Tibial artery (tissue), 4 donors: ENCODE results near the gene PEX5L.

ENCODE experiments used
- DNase-seq, 2 donors: peaks; one replicate each; pipeline ENCODE4 v3.0.0-alpha.2; 2019
- H3K27ac ChIP-seq, 2 donors: fragments of 200-600 bp; sonication (generic) in 1 of 2; 1 replicate in 1 of 2; 2 replicates in 1 of 2; pipeline ENCODE4 v1.5.1; 2018 to 2019; ENCODE audit warnings: mild to moderate bottlenecking in 1 of 2
- H3K27me3 ChIP-seq, 2 donors: fragments of 200-600 bp; sonication (generic) in 1 of 2; one replicate each; pipeline versions ENCODE4 v1.5.1 to v1.6.0; 2016 to 2019
- H3K36me3 ChIP-seq, 3 donors: fragments of 200-600 bp; sonication (generic) in 2 of 3; one replicate each; pipeline ENCODE4 v1.5.1; 2016 to 2019; ENCODE audit warnings: mild to moderate bottlenecking in 2 of 3
- H3K4me1 ChIP-seq, 4 donors: fragments of 200-600 bp; sonication (generic) in 2 of 4; 1 replicate in 3 of 4; 2 replicates in 1 of 4; pipeline ENCODE4 v1.5.1; 2016 to 2019
- H3K4me3 ChIP-seq, 2 donors: fragments of 200-600 bp; sonication (generic) in 1 of 2; 1 replicate in 1 of 2; 2 replicates in 1 of 2; pipeline ENCODE4 v1.5.1; 2018 to 2019; ENCODE audit warnings: mild to moderate bottlenecking in 2 of 2
- H3K9me3 ChIP-seq, 3 donors: fragments of 200-600 bp; sonication (generic) in 1 of 3; one replicate each; pipeline ENCODE4 v1.5.1; 2016 to 2019
- CTCF ChIP-seq, 2 experiments: fragments of 200-600 bp in 1 of 2; fragments of 450-650 bp in 1 of 2; IDR thresholded peaks; one replicate each; pipeline ENCODE4 v1.5.1; 2017 to 2019; ENCODE audit warnings: antibody characterized with exemption in 2 of 2, mild to moderate bottlenecking in 1 of 2, moderate library complexity in 1 of 2
- intact Hi-C: fragments of 100-400 bp; cut with DNase I; formaldehyde crosslinking; loops from one replicate; pipeline ENCODE4 v1.15.0; 2023; ENCODE audit warnings: low total_unique reads

The PEX5L gene

GRCh38 chr3:179882292-179882691 lies 154.4 kb downstream of the PEX5L start:
- no peak for DNase-seq
- H3K4me1 ChIP-seq, result no peaks in the 10 kb centered on the region
- no peak overlapping the region for H3K4me3 ChIP-seq
- no peaks in the 10 kb centered on the region for H3K27me3 ChIP-seq
- no peaks in the 10 kb centered on the region for H3K9me3 ChIP-seq
- no peak overlapping the region for H3K27ac ChIP-seq
- H3K36me3 ChIP-seq, result no peaks in the 10 kb centered on the region
- intact Hi-C loops, result no loop called here
- TF ChIP-seq CTCF (IDR thresholded peaks at IDR 0.05), result no peak

DNA sequence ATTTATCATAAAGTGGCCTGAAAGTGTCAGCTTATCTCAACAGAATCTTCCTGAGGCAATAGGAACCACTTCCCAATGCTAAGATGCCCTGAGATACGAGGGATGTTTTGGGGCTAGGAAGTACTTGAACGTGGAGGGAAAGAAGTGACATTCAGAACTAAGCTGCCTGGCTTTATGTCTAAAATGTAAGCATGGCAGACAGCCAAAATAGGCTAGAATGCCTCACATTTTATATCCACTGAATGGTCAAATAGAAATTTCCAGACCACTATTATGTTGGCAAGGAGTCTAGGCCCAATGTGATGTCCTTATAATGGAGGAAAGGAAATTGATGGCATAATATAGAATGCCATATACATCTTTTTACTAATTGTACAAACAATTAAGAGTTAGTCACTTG lies 154.9 kb downstream of the PEX5L start:
- no peak for TF ChIP-seq CTCF (IDR thresholded peaks at IDR 0.05)
- no peak for DNase-seq
- H3K27me3 ChIP-seq, result no peaks in the 10 kb centered on the region

DNA sequence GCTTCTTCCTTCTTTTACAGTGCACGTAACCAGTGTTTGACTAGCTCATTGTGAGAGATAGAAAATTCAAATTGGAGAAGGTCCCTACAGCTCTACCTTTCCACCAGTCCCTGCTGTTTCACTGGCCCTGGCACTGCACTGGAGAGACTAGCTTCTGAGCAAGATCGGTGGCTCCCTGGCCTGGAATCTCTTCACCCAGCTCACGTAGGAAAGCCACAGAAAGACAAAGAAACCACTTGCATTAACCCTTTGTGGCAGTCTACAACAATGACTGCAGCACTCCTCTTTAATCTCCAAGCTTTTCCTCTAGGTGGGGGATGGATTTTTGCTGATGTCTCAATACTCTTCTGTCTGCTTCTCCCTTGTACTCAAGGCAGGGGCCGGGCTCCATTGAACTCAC lies 155.9 kb downstream of the PEX5L start:
- Histone ChIP-seq H3K4me3 (no peak overlapping the region), H3K9me3 (no peaks in the 10 kb centered on the region), H3K27ac (no peak overlapping the region), H3K36me3 (no peaks in the 10 kb centered on the region), H3K4me1 (no peaks in the 10 kb centered on the region), H3K27me3 (no peaks in the 10 kb centered on the region)
- intact Hi-C loops, result no loop called here
- DNase-seq, result no peak
- no peak for TF ChIP-seq CTCF (IDR thresholded peaks at IDR 0.05)

More for the DNA sequence above, 154.9 kb downstream of the PEX5L start:
- Histone ChIP-seq H3K4me3 (no peak overlapping the region), H3K27ac (no peak overlapping the region), H3K36me3 (no peaks in the 10 kb centered on the region), H3K9me3 (no peaks in the 10 kb centered on the region), H3K4me1 (no peaks in the 10 kb centered on the region)
- intact Hi-C loops, result no loop called here

GRCh38 chr3:179876440-179876839 lies 160.3 kb downstream of the PEX5L start:
- H3K4me1 ChIP-seq, result no peaks in the 10 kb centered on the region
- no peak for DNase-seq
- H3K4me3 ChIP-seq, result no peak overlapping the region
- H3K36me3 ChIP-seq, result no peaks in the 10 kb centered on the region
- no peaks in the 10 kb centered on the region for H3K27me3 ChIP-seq
- H3K9me3 ChIP-seq, result no peaks in the 10 kb centered on the region
- no peak for TF ChIP-seq CTCF (IDR thresholded peaks at IDR 0.05)
- no peak overlapping the region for H3K27ac ChIP-seq
- intact Hi-C loops, result no loop called here

DNA sequence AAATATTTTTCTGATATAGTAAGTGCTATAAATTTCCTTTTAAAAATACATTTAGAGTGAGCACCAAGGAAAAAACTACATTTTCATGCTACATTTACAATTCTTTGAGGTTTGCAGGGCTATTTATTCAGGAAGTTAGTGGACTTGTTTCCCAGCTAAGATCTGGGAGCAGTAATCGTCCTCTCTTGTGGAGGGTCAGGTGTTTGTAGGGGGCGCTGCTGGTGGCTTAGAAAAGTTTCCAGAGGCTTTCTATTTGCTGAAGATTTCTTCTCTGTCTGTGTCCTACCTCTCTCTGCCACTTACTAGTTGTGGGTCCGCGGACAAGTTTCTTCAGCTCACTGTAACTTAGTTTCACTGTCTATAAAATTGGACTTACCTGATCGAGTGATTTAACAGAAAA lies 163.9 kb downstream of the PEX5L start:
- DNase-seq, result no peak
- H3K4me3 ChIP-seq, result no peak overlapping the region
- no peaks in the 10 kb centered on the region for H3K9me3 ChIP-seq
- TF ChIP-seq CTCF (IDR thresholded peaks at IDR 0.05), result no peak
- H3K27ac ChIP-seq, result no peak overlapping the region
- intact Hi-C loops, result no loop called here
- H3K36me3 ChIP-seq, result no peaks in the 10 kb centered on the region
- no peaks in the 10 kb centered on the region for H3K4me1 ChIP-seq
- H3K27me3 ChIP-seq, result no peaks in the 10 kb centered on the region

DNA sequence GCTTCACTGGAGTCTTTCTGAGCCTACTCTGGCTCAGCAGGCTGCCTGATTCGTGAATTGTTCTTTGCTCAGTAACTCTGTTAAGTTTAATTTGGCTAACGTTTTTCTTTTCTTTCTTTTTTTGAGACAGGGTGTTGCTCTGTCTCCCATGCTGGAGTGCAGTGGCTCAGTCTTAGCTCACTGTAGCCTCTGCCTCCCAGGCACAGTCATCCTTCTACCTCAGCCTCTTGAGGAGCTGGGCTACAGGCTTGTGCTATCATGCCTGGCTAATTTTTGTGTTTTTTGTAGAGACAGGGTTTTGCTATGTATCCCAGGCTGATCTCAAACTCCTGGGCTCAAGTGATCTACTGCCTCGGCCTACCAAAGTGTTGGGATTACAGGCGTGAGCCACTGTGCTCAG lies 165.0 kb downstream of the PEX5L start:
- intact Hi-C loops, result no loop called here
- DNase-seq, result no peak
- no peaks in the 10 kb centered on the region for H3K4me1 ChIP-seq
- H3K9me3 ChIP-seq, result no peaks in the 10 kb centered on the region
- H3K36me3 ChIP-seq, result no peaks in the 10 kb centered on the region
- no peak overlapping the region for H3K4me3 ChIP-seq
- no peak for TF ChIP-seq CTCF (IDR thresholded peaks at IDR 0.05)
- no peaks in the 10 kb centered on the region for H3K27me3 ChIP-seq
- no peak overlapping the region for H3K27ac ChIP-seq
